Pancreas (tissue), 10 donors: ENCODE data around the gene PMFBP1. TPM values are rescaled to one million over a fixed set of nuclear protein-coding genes. Genes with fewer than 3 reads are reported as not detected.
A peak's percentile ranks its signal among the peaks of the same experiment; 100 is the strongest.

Experiments
- ATAC-seq, 4 donors: fragments of 200-7000 bp; cut with Tn5 transposase; one replicate each; pipeline versions ENCODE4 v1.8.0 to v1.9.1; 2020; ENCODE audit warnings: mild to moderate bottlenecking in 4 of 4, moderate library complexity in 4 of 4
- DNase-seq, 6 donors: peaks; one replicate each; pipeline ENCODE4 v3.0.0-alpha.2; 2020
- FAIRE-seq: peaks from 2 replicates; lab custom pipeline; 2012; peaks lifted over from hg19 to GRCh38; lab: Jason Lieb, UNC
- H3K27ac ChIP-seq, 4 donors: fragments of 200-600 bp; sonication (generic); 1 replicate in 3 of 4; 2 replicates in 1 of 4; pipeline versions ENCODE4 v1.5.0 to v1.8.0; 2020
- H3K27me3 ChIP-seq, 4 donors: fragments of 200-600 bp; one replicate each; pipeline ENCODE4 v1.8.0; 2021
- H3K36me3 ChIP-seq, 3 donors: fragments of 200-600 bp; sonication (generic) in 1 of 3; one replicate each; pipeline versions ENCODE4 v1.5.0 to v1.8.0; 2020 to 2021
- H3K4me1 ChIP-seq, 3 donors: fragments of 200-600 bp; one replicate each; pipeline ENCODE4 v1.8.0; 2021
- H3K4me3 ChIP-seq, 4 donors: fragments of 200-600 bp; sonication (generic) in 2 of 4; one replicate each; pipeline versions ENCODE4 v1.5.0 to v1.8.0; 2020 to 2021
- H3K9me3 ChIP-seq, 4 donors: fragments of 200-600 bp; one replicate each; pipeline ENCODE4 v1.8.0; 2021
- CTCF ChIP-seq, 4 donors: fragments of 200-600 bp; sonication (generic) in 3 of 4; IDR thresholded peaks; one replicate each; pipeline versions ENCODE4 v1.5.0 to v1.8.0; 2021; ENCODE audit warnings: antibody characterized with exemption in 4 of 4
- WGBS, 2 donors: extraction: QIAGEN DNeasy Blood & Tissue Kit; methylation state at CpG; one replicate each; pipeline ENCODE4 v1.1.7; 2013; 5-methylcytosine and 5-hydroxymethylcytosine counted together
- intact Hi-C, 3 donors: fragments of 100-400 bp; cut with DNase I; formaldehyde crosslinking; loops; one replicate each; pipeline versions ENCODE4 v1.11.1 to v1.14.2; 2022
- polyA plus RNA-seq, 2 donors: library from polyadenylated mRNA; stranded (reverse); fragments of 200-250 nt; gene quantifications; one replicate each; pipeline ENCODE4 v1.2.3, GENCODE V29; 2013
- total RNA-seq, 6 donors: library from RNA; stranded (reverse); fragmentation: NEBNext Ultra II Directional in 4 of 6; extraction: Animal tissue kit (Norgen Biotek cat#: 25700) in 4 of 6; gene quantifications; one replicate each; pipeline versions ENCODE4 v1.2.1 to v1.2.4, GENCODE V29; 2021 to 2023
- donor health status: healthy with polysubstance abuse.
- donor health status: DM: no; HTN: no; CAD: no; lungs with moderate emphysema.
- donor health status: DM: no; HTN: no; CAD: no.
- donor health status: control.
- donor health status: control.
- donor health status: Bipolar disorder and iron deficiency.
- donor health status: DM: yes; HTN: yes; CAD: no.
- donor health status: DM: no; HTN: no; CAD: no.
- donor health status: DM: no; HTN: no; CAD: no.
- donor health status: DM: yes; HTN: yes; CAD: no.

The PMFBP1 gene
- total and polyA plus RNA-seq, 8 donors: 1.8 to 6.6 (median 2.7) TPM

GRCh38 chr16:72098936-72099335 is 73.0 kb downstream of the PMFBP1 start:
- intact Hi-C loops: no loop called here
- Histone ChIP-seq H3K27me3 (no peaks in the 10 kb centered on the region), H3K9me3 (no peaks in the 10 kb centered on the region), H3K36me3 (peaks cover 0 to 58% (median 46%) of the 10 kb centered on the region in 3 donors), H3K4me3 (no peak overlapping the region), H3K27ac (no peak overlapping the region), H3K4me1 (peaks cover 0 to 12% (median 6%) of the 10 kb centered on the region in 3 donors)
- ATAC-seq (no peak), FAIRE-seq (no peak), DNase-seq (no peak)
- no peak for TF ChIP-seq CTCF (IDR thresholded peaks at IDR 0.05)
- 75 to 78% methylated on average over 15 of the region's 15 CpGs for WGBS, 2 donors

GRCh38 chr16:72094266-72094610 is 77.7 kb downstream of the PMFBP1 start:
- intact Hi-C loops: no loop called here
- no peak for FAIRE-seq

GRCh38 chr16:72093448-72094265 is 78.3 kb downstream of the PMFBP1 start, which contains the start of the genes DHX38 and TXNL4B:
Gene DHX38, plus strand, starts transcription at chr16:72093847. Its CDS starts 2,311 bp downstream, at chr16:72096158.
Gene TXNL4B, minus strand, starts transcription at chr16:72093620. Its CDS starts 2,871 bp downstream, at chr16:72090749.
- no peaks in the 10 kb centered on the region for H3K27me3 ChIP-seq
- no peak for TF ChIP-seq CTCF (IDR thresholded peaks at IDR 0.05)
- FAIRE-seq (peak; percentile 98), ATAC-seq (peak; percentile 96 to 99 (median 97)), DNase-seq (peak; percentile 86 to 97 (median 94))
- H3K4me1 ChIP-seq: peaks cover 0 to 29% (median 17%) of the 10 kb centered on the region in 3 donors
- H3K4me3 ChIP-seq: peak within 1 kb of the TSS; percentile 80 to 94 (median 85)
- 0% methylated on average over 43 of the region's 43 CpGs for WGBS, 2 donors
- peak within 1 kb of the TSS; percentile 71 to 89 (median 80) for H3K27ac ChIP-seq
- intact Hi-C loops: no loop called here
- H3K36me3 ChIP-seq: peaks cover 0 to 28% (median 6%) of the 10 kb centered on the region in 3 donors
- no peaks in the 10 kb centered on the region for H3K9me3 ChIP-seq

More at GRCh38 chr16:72094266-72094610, 77.7 kb downstream of the PMFBP1 start:
- TF ChIP-seq CTCF (IDR thresholded peaks at IDR 0.05): no peak
- Histone ChIP-seq H3K27me3 (no peaks in the 10 kb centered on the region), H3K36me3 (peaks cover 0 to 28% (median 8%) of the 10 kb centered on the region in 3 donors), H3K27ac (peak overlapping the region; percentile 71 to 89 (median 80)), H3K4me1 (peaks cover 0 to 29% (median 17%) of the 10 kb centered on the region in 3 donors), H3K9me3 (no peaks in the 10 kb centered on the region), H3K4me3 (peak overlapping the region; percentile 62 to 94 (median 85))
- no peak for DNase-seq
- ATAC-seq: peak; percentile 2 to 13 (median 7)
- WGBS, 2 donors: 1% methylated on average over 11 of the region's 11 CpGs

GRCh38 chr16:72092832-72093447 is 79.0 kb downstream of the PMFBP1 start:
- Histone ChIP-seq H3K4me1 (peaks cover 0 to 29% (median 17%) of the 10 kb centered on the region in 3 donors), H3K36me3 (peaks cover 0 to 30% (median 5%) of the 10 kb centered on the region in 3 donors), H3K9me3 (no peaks in the 10 kb centered on the region), H3K4me3 (peak overlapping the region; percentile 78 to 89 (median 80)), H3K27me3 (no peaks in the 10 kb centered on the region), H3K27ac (peak overlapping the region; percentile 60 to 89 (median 77))
- WGBS, 2 donors: 1% methylated on average over 22 of the region's 22 CpGs
- FAIRE-seq: no peak
- ATAC-seq: peak; percentile 23 to 45 (median 42)
- no peak for DNase-seq
- no peak for TF ChIP-seq CTCF (IDR thresholded peaks at IDR 0.05)
- intact Hi-C loops: no loop called here
